CD4-positive, CD25-positive, alpha-beta regulatory T cell (primary cell): ENCODE results near the gene VN1R5. TPM values are rescaled to one million over a fixed set of nuclear protein-coding genes. Genes with fewer than 3 reads are reported as not detected.
A peak's percentile ranks its signal among the peaks of the same experiment; 100 is the strongest.
"Not testable (repeated sequence)": the region's sequence is repeated elsewhere in the genome, so short reads cannot be mapped to it uniquely, and the experiment has no call there.

Experiments used
- ATAC-seq, 2 donors: fragments of 150-1000 bp; cut with Tn5 transposase; one replicate each; pipeline ENCODE4 v1.10.0; 2021; ENCODE audit warnings: low read depth in 2 of 2, moderate number of reproducible peaks in 2 of 2, moderate library complexity in 1 of 2
- DNase-seq, 3 donors: peaks; one replicate each; pipeline versions ENCODE4 v3.0.0 to v3.0.0-alpha.2; 2012 to 2022; ENCODE audit warnings: mixed read lengths in 1 of 3
- H3K27ac ChIP-seq: one replicate; pipeline ENCODE4 v1.7.0; 2013; ENCODE audit warnings: mild to moderate bottlenecking, low read length; ENCODE audit not compliant: insufficient read depth, poor library complexity, severe bottlenecking
- H3K27me3 ChIP-seq: one replicate; pipeline ENCODE4 v1.7.0; 2013; ENCODE audit warnings: low read length; ENCODE audit not compliant: control insufficient read depth, insufficient read depth
- H3K36me3 ChIP-seq: one replicate; pipeline ENCODE4 v1.7.0; 2013; ENCODE audit warnings: mild to moderate bottlenecking, low read length, moderate library complexity; ENCODE audit not compliant: control insufficient read depth, insufficient read depth
- H3K4me1 ChIP-seq: 2 replicates; pipeline ENCODE4 v1.7.0; 2013; ENCODE audit warnings: mild to moderate bottlenecking, low read length; ENCODE audit not compliant: insufficient read depth, control insufficient read depth, poor library complexity, severe bottlenecking
- H3K4me3 ChIP-seq: one replicate; pipeline ENCODE4 v1.7.0; 2013; ENCODE audit warnings: low read depth, mild to moderate bottlenecking, low read length, moderate library complexity
- H3K9me3 ChIP-seq, 2 experiments: 1 replicate in 1 of 2; 2 replicates in 1 of 2; pipeline ENCODE4 v1.7.0; 2013; ENCODE audit warnings: low read length in 2 of 2, mild to moderate bottlenecking in 1 of 2, moderate library complexity in 1 of 2; ENCODE audit not compliant: control insufficient read depth in 2 of 2
- H3K27ac Mint-ChIP-seq, 3 donors: one replicate each; pipeline ENCODE4 v1.8.0; 2020 to 2022; ENCODE audit warnings: mild to moderate bottlenecking in 3 of 3, mixed read lengths in 3 of 3, moderate library complexity in 2 of 3
- H3K27me3 Mint-ChIP-seq: one replicate; pipeline ENCODE4 v1.8.0; 2022; ENCODE audit warnings: mild to moderate bottlenecking, mixed read lengths
- H3K36me3 Mint-ChIP-seq: one replicate; pipeline ENCODE4 v1.8.0; 2020; ENCODE audit warnings: mixed read lengths
- H3K4me1 Mint-ChIP-seq, 4 donors: one replicate each; pipeline ENCODE4 v1.8.0; 2020 to 2022; ENCODE audit warnings: mixed read lengths in 4 of 4, mild to moderate bottlenecking in 1 of 4
- H3K4me3 Mint-ChIP-seq, 4 donors: one replicate each; pipeline ENCODE4 v1.8.0; 2020 to 2022; ENCODE audit warnings: mild to moderate bottlenecking in 4 of 4, mixed read lengths in 4 of 4, moderate library complexity in 3 of 4
- H3K9me3 Mint-ChIP-seq, 7 donors: one replicate each; pipeline ENCODE4 v1.8.0; 2020 to 2022; ENCODE audit warnings: mixed read lengths in 7 of 7, mild to moderate bottlenecking in 3 of 7, moderate library complexity in 2 of 7
- polyA plus RNA-seq, 4 donors: library from polyadenylated mRNA; unstranded; fragments of 300-500 nt; fragmentation: Illumina TruSeq; gene quantifications; one replicate each; pipeline ENCODE4 v1.2.3, GENCODE V29; 2021
- total RNA-seq: library from RNA; stranded (reverse); gene quantifications from one replicate; pipeline ENCODE4 v1.2.3, GENCODE V29; 2022

VN1R5 gene
- total and polyA plus RNA-seq, 5 donors from 2014 or later: not detected

DNA sequence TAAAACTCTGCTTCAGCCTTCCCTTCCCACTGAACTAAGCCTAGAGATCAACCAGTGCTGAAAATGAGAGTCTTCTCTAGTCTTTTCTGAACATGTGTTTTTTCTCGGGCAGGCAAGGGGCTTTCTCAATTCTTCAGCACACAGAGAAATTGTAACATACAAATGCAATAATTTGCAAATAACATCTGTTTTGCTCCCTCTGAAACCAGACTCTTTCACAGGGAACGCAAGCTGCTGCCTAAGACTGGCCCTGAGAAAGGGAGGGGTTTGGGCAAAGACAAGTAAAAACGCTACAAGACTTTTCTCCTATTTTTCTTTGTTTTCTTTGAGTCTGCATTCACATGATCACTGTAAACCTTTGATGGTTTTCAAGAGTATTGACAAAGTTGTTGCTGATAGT is 39.6 kb upstream of the VN1R5 start:
- H3K4me1 Mint-ChIP-seq: peaks cover 5 to 49% (median 23%) of the 10 kb centered on the region in 4 donors
- H3K36me3 Mint-ChIP-seq: no peaks in the 10 kb centered on the region
- Histone ChIP-seq H3K4me1 (peaks cover 8% of the 10 kb centered on the region), H3K27me3 (no peaks in the 10 kb centered on the region), H3K4me3 (no peak overlapping the region), H3K9me3 (no peaks in the 10 kb centered on the region), H3K27ac (no peak overlapping the region), H3K36me3 (no peaks in the 10 kb centered on the region)
- H3K4me3 Mint-ChIP-seq: peak overlapping the region in 3 of 4 donors; percentile 25 to 74 (median 56)
- H3K27ac Mint-ChIP-seq: peak overlapping the region; percentile 5 to 66 (median 6)
- peaks cover 0 to 5% (median 0%) of the 10 kb centered on the region in 7 donors for H3K9me3 Mint-ChIP-seq
- no peak for DNase-seq
- no peak for ATAC-seq
- peaks cover 3% of the 10 kb centered on the region for H3K27me3 Mint-ChIP-seq

DNA sequence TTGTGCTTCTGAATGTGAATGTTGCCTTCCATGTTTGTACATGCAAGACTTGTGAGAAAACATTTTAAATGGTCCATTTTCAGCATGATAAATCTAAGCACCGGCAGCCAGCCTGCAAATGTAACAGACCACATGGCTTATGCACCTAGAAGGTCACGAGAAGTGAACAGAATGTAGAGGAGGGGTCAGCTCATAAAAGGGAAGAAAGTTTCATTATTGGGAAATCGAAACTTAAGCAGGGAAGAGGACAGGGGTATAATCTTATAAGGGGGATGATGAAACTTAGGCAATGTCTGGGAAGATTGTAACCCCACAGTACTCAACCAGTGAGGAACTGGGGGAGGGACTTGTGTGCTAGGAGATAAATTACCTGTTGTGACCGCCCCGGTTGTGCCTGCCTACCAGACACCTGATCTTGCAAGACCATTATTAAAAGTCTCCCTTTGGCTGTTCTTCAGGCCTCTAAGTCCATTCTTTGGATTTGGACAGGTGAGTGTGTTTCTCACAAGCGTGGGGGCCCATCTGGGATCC is 37.7 kb upstream of the VN1R5 start:
- Histone ChIP-seq H3K27ac (no peak overlapping the region), H3K27me3 (no peaks in the 10 kb centered on the region), H3K4me1 (no peaks in the 10 kb centered on the region), H3K9me3 (no peaks in the 10 kb centered on the region), H3K4me3 (no peak overlapping the region), H3K36me3 (no peaks in the 10 kb centered on the region)
- peaks cover 5% of the 10 kb centered on the region for H3K27me3 Mint-ChIP-seq
- H3K9me3 Mint-ChIP-seq: peaks cover 0 to 8% (median 0%) of the 10 kb centered on the region in 7 donors
- peaks cover 4 to 30% (median 9%) of the 10 kb centered on the region in 4 donors for H3K4me1 Mint-ChIP-seq
- no peak overlapping the region for H3K27ac Mint-ChIP-seq
- ATAC-seq (no peak), DNase-seq (no peak)
- no peaks in the 10 kb centered on the region for H3K36me3 Mint-ChIP-seq
- no peak overlapping the region for H3K4me3 Mint-ChIP-seq

DNA sequence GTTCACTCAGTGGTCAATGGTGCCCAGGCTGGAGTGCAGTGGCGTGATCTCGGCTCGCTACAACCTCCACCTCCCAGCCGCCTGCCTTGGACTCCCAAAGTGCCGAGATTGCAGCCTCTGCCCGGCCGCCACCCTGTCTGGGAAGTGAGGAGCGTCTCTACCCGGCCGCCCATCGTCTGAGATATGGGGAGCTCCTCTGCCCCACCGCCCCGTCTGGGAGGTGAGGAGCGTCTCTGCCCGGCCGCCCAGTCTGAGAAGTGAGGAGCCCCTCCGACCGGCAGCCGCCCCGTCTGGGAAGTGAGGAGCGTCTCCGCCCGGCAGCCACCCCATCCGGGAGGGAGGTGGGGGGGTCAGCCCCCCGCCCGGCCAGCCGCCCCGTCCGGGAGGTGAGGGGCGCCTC is 35.6 kb upstream of the VN1R5 start:
- H3K4me3 Mint-ChIP-seq, DNase-seq, ATAC-seq: not testable (repeated sequence)

DNA sequence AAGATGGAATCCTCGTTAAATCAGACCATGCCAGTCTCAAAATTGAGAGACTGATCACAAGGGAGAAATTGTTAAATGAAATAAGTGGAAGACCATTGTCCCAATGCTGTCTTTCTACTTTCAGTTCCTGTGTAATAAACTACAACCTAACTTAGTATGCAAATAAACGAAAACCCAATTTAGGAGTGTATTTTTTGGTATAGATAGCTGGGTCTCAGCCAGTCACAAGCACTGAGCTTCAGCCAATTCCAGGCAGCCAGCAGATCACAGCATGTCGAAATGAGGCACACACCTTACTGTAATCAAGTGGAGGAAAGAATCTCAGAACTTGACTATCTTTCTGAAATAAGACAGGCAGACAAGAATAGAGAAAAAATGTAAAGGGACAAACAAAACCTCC is 33.0 kb upstream of the VN1R5 start:
- H3K4me1 Mint-ChIP-seq: peaks cover 0 to 3% (median 0%) of the 10 kb centered on the region in 4 donors
- H3K4me3 Mint-ChIP-seq: no peak overlapping the region
- no peaks in the 10 kb centered on the region for H3K27me3 ChIP-seq
- peaks cover 2 to 22% (median 5%) of the 10 kb centered on the region in 7 donors for H3K9me3 Mint-ChIP-seq
- H3K36me3 ChIP-seq: no peaks in the 10 kb centered on the region
- no peaks in the 10 kb centered on the region for H3K4me1 ChIP-seq
- no peak overlapping the region for H3K27ac ChIP-seq
- H3K27ac Mint-ChIP-seq: no peak overlapping the region
- no peak overlapping the region for H3K4me3 ChIP-seq
- DNase-seq: no peak
- H3K36me3 Mint-ChIP-seq: no peaks in the 10 kb centered on the region
- H3K27me3 Mint-ChIP-seq: peaks cover 5% of the 10 kb centered on the region
- ATAC-seq: no peak
- H3K9me3 ChIP-seq: peaks cover 2 to 13% of the 10 kb centered on the region in 2 experiments

More for the DNA sequence above, 35.6 kb upstream of the VN1R5 start:
- H3K27me3 Mint-ChIP-seq, H3K4me1 ChIP-seq, H3K36me3 Mint-ChIP-seq, H3K27ac Mint-ChIP-seq, H3K36me3 ChIP-seq, H3K27me3 ChIP-seq, H3K9me3 ChIP-seq, H3K4me3 ChIP-seq, H3K27ac ChIP-seq: not testable (repeated sequence)
- peaks cover 0 to 16% (median 4%) of the 10 kb centered on the region in 4 donors for H3K4me1 Mint-ChIP-seq
- peaks cover 0 to 22% (median 4%) of the 10 kb centered on the region in 7 donors for H3K9me3 Mint-ChIP-seq

DNA sequence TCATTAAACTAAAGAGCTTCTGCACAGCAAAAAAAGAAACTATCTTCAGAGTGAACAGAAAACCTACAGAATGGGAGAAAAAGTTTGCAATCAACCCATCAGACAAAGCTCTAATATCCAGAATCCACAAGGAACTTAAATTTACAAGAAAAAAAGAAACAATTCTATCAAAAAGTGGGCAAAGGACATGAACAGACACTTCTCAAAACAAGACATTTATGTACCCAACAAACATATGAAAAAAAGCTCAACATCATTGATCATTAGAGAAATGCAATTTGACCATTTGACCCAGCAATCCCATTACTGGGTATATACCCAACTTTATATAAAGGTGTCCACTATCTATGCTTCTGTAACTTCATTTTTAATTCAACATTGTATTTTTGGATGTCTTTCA is 31.1 kb upstream of the VN1R5 start:
- H3K4me1 ChIP-seq: no peaks in the 10 kb centered on the region
- Mint-ChIP-seq H3K36me3 (peaks cover 3% of the 10 kb centered on the region), H3K4me3 (no peak overlapping the region), H3K4me1 (no peaks in the 10 kb centered on the region), H3K27me3 (peaks cover 5% of the 10 kb centered on the region), H3K9me3 (peaks cover 4 to 35% (median 6%) of the 10 kb centered on the region in 7 donors), H3K27ac (no peak overlapping the region)
- H3K36me3 ChIP-seq: no peaks in the 10 kb centered on the region
- peaks cover 2 to 22% of the 10 kb centered on the region in 2 experiments for H3K9me3 ChIP-seq
- no peak for DNase-seq
- no peak overlapping the region for H3K27ac ChIP-seq
- ATAC-seq: no peak
- H3K27me3 ChIP-seq: no peaks in the 10 kb centered on the region
- no peak overlapping the region for H3K4me3 ChIP-seq

DNA sequence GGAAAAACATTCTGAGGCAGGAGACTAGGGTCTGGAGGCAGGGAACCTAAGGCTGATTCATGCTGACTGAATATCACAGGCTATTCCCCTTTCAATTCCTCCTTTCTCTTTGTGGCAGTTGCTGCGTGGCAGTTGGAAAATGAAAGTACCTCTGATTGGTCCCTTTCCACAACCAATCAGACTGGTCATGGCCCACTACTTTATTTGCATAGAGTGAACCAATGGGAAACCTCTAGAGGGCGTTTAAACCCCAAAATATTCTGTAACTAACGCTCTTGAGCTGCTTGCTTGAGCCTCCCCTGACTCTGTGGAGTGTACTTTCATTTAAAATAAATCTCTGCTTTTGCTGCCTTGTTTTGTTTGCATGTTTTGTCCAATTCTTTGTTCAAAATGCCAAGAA is 27.7 kb upstream of the VN1R5 start:
- H3K36me3 Mint-ChIP-seq: peaks cover 3% of the 10 kb centered on the region
- peaks cover 4 to 30% (median 18%) of the 10 kb centered on the region in 7 donors for H3K9me3 Mint-ChIP-seq
- no peaks in the 10 kb centered on the region for H3K27me3 ChIP-seq
- no peak overlapping the region for H3K27ac Mint-ChIP-seq
- H3K27me3 Mint-ChIP-seq: no peaks in the 10 kb centered on the region
- peaks cover 2 to 22% of the 10 kb centered on the region in 2 experiments for H3K9me3 ChIP-seq
- DNase-seq (no peak), ATAC-seq (no peak)
- no peaks in the 10 kb centered on the region for H3K4me1 Mint-ChIP-seq
- no peaks in the 10 kb centered on the region for H3K36me3 ChIP-seq
- H3K4me3 Mint-ChIP-seq: no peak overlapping the region
- H3K4me3 ChIP-seq: no peak overlapping the region
- no peak overlapping the region for H3K27ac ChIP-seq
- no peaks in the 10 kb centered on the region for H3K4me1 ChIP-seq

DNA sequence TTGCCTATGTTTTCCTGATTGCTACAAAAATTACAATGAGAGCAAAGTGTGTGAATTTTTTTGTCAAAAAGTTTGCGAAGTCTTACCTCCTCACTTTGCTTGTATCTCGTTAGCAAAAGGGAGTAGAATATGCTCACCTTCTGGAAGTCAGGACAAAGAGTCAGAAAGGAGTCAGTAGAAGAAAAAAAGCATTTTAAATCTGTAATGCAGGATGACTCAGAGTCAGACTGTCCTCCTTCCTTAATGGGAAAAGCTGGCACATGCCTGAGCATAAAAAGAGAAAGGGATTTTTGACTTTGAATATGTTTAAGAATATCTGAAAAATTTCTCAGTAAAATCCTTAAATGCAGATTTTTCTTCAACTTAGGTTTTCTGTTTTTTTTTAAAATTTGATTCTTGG is 14.2 kb upstream of the VN1R5 start:
- H3K27me3 Mint-ChIP-seq: no peaks in the 10 kb centered on the region
- no peaks in the 10 kb centered on the region for H3K4me1 ChIP-seq
- peaks cover 2 to 6% of the 10 kb centered on the region in 2 experiments for H3K9me3 ChIP-seq

DNA sequence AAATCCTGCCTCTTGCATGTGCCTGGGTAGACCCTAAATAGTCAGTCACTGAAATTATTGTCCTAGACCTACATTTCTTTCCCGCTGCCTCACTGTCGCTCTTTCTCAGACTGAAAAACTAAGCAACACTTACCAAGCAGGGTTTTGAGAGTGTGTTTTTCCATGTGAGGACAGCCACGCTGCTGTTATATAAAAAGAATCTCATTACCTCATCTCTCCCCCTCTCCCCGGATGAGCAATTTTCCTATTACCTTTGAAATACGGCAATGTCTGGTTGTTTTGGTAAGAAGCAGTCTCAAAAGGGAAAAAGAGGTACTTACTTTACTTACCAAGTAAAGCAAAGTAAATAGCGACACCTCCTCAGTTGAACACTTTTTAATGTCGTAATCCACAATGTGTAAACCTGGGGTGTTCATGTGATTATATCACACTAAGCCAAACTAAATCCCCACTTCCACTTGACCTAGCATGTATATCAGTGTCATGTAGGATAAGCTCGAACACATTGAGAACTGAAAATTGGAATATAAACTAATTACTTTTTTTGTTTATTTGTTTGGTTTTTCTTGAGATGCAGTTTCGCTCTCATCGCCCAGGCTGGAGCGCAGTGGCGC is 12.2 kb upstream of the VN1R5 start:
- H3K9me3 ChIP-seq: peaks cover 0 to 6% of the 10 kb centered on the region in 2 experiments
- no peak overlapping the region for H3K27ac ChIP-seq
- H3K4me1 ChIP-seq: no peaks in the 10 kb centered on the region
- Mint-ChIP-seq H3K27ac (no peak overlapping the region), H3K4me1 (no peaks in the 10 kb centered on the region), H3K4me3 (no peak overlapping the region), H3K9me3 (peaks cover 1 to 25% (median 8%) of the 10 kb centered on the region in 7 donors), H3K36me3 (no peaks in the 10 kb centered on the region), H3K27me3 (no peaks in the 10 kb centered on the region)
- no peak for ATAC-seq
- no peak overlapping the region for H3K4me3 ChIP-seq
- no peaks in the 10 kb centered on the region for H3K27me3 ChIP-seq
- DNase-seq: no peak
- no peaks in the 10 kb centered on the region for H3K36me3 ChIP-seq

More for the DNA sequence above, 14.2 kb upstream of the VN1R5 start:
- Histone ChIP-seq H3K27me3 (no peaks in the 10 kb centered on the region), H3K36me3 (no peaks in the 10 kb centered on the region), H3K4me3 (no peak overlapping the region), H3K27ac (no peak overlapping the region)
- Mint-ChIP-seq H3K27ac (no peak overlapping the region), H3K4me1 (no peaks in the 10 kb centered on the region), H3K4me3 (no peak overlapping the region), H3K36me3 (no peaks in the 10 kb centered on the region), H3K9me3 (peaks cover 1 to 18% (median 12%) of the 10 kb centered on the region in 7 donors)
- ATAC-seq (no peak), DNase-seq (no peak)
